CD4-positive, alpha-beta T cell treated with Interleukin-17A for 4 hours (primary cell): Measurements from ENCODE around the gene TNS3.

Source experiments
- DNase-seq: peaks from one replicate; pipeline ENCODE4 v3.0.0-alpha.2; 2020; ENCODE audit warnings: mixed read lengths

Gene TNS3

DNA sequence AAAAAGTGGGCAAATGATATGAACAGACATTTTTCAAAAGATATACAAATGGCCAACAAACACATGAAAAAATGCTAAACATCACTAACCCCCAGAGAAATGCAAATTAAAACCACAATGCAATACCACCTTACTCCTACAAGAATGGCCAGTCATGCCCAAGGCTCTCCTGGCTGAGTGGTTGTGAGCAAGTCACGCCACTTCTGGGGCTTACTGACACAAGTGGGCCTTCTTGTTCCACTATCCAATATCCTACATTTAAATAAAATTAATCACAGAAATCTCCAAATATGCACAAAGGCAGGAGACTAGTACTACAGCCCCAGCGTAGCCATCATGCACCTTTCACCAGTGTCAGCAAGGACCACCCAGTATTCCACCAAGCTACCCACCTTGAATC, 181.9 kb downstream of the TNS3 start:
- DNase-seq: no peak

DNA sequence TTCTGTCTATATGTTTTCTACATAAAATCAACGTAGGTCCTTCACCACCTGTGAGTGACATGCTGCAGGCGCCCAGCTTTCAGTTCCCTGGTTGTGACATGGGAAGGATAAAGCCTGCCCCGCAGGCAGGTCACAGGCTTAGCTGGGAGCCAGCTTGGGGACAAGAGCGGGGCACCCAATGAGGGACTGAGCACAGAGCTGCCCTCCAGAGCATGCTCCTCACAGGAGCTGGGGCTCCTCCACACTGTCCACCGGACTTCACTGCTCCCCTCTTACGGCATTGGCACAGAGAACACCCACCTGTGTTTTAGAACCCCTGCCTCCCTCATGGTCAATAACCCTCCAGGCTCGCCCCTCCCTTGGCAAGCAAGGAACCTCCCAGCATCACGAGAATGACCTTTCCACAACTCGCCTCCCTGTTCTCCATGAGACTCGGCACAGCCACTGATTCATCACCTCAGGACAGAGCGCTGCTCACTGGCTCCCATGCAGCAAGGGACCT, 187.1 kb downstream of the TNS3 start:
- DNase-seq: no peak

DNA sequence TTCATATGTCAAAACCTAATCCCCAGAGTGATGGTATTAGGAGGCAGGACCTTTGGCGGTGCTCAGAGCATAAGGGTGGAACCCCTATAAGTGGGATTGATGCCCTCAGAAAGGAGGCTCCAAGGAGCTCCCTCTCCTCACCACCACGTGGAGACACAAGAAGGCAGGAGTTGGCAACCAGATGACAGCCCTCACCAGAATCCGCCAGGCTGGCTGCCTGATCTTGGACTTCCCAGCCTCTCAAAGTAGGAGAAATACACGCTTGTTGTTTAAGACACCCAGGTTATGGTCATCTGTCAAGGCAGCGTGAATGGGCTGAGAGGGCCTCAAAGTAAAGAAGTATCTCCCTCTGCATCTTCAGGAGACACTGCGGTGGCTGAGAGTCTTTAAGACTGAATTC, 187.7 kb downstream of the TNS3 start:
- no peak for DNase-seq

DNA sequence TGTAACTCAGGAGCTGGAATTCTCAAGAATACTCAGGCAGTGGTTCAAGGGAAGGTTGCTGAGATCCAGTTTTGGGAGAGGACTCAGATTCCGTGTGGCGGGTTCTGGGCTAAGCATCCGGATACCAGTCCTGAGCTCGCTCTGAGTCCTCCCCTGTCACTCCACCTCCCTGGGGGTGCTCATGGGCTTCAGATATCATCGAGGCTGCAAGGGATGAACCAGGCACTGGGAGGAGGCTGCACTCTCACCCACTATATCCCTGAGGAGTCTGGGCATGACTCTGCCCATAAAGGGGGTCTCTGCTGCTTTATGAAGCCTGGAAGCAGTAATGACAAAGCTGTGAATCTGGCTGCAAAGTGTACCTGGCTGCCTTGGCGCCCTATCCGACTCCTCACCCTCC, 188.5 kb downstream of the TNS3 start:
- no peak for DNase-seq

DNA sequence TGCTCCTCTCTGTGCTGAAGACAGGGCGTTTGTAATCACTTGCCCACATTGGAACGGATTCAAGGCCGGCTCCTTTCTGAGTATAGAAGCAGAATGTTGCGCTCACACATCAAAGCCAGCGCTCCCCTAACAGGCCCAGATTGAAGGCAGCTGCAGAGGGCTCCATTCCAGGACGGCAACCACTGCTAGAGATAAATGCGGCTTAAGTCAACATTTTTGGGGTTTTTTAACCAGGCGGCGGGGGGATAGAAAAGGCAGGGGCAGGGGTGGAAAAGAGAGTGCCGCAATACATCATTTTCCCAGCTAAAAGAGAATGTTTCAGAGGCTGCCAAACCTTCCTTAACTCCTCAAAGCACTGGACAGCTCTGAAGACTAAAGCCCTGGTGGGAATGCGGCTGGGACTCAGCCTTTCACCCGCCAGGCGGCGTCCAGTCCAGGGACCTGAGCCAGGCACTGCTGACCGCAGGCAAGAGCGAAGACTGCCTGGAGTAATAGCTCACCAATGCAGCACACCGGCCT, 189.6 kb downstream of the TNS3 start:
- DNase-seq: no peak

DNA sequence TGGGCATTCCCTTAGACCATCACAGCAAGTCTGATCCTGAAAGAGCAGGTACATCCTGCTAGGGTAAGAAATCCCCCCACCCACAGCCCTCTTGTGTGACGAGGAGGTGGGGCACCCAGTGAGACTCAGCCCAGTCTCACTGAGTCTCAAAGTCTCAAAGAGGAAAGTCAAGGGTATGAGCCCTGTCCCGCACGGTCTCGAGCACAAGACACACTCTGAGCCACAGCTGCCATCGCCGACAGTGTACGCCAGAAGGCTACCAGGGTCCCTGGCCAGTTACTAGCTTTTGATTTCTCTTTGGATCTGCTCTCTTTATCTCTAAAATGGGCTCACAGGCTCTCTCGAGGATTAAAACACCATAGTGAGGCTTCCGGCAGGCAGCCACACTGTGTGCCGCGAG, 190.2 kb downstream of the TNS3 start:
- DNase-seq: no peak

DNA sequence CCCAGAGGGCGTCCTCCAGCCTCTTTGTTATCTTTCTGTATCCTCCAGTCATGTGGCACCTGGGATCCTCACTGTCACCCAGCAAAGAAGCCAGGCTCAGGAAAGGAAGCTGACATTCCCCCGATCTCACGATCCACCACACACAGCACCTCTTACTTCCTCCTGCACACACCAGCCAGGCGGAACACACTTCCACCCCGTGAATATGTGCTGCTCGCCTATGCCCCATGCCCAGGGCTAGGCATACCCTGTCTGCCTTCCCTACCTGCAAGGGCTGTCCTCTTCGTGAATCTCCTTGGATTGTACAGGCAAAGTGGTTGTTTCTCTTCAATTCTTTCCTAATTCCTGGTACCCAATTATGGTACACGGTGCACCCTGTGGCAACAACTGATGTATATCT, 191.0 kb downstream of the TNS3 start:
- no peak for DNase-seq

DNA sequence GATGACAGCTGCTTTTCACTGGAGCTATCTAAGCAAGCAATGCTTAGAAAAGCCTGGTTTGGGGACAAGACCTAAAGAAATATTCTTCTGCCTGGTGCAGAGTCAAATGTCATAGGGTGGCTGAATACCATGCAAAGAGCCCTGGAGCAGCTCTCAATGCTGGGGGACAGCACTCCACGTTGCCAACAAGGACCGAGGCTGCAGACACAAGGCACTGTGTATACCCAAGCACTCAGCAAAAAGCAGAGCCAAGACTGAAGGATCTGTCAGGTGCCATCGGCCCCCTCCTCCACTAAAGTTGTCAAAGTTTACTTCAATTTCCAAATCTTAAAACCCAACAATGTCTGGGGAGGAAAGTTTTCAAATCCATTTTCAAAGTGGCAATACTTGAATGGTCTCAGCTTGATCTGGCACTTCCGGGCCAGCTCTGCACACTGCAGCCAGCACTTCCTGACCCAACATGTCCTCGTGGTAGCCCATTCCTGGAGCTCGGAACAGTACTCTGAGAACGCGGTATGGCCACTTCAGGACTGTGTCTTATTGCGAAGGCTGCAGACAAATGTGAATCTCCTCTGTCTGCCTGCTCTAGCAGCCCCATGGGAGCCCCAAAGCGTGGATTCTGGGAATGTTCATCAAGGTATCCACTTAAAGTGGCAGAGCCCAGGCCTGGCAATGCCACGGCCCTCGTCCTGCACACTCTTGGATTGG, 191.8 kb downstream of the TNS3 start:
- no peak for DNase-seq

DNA sequence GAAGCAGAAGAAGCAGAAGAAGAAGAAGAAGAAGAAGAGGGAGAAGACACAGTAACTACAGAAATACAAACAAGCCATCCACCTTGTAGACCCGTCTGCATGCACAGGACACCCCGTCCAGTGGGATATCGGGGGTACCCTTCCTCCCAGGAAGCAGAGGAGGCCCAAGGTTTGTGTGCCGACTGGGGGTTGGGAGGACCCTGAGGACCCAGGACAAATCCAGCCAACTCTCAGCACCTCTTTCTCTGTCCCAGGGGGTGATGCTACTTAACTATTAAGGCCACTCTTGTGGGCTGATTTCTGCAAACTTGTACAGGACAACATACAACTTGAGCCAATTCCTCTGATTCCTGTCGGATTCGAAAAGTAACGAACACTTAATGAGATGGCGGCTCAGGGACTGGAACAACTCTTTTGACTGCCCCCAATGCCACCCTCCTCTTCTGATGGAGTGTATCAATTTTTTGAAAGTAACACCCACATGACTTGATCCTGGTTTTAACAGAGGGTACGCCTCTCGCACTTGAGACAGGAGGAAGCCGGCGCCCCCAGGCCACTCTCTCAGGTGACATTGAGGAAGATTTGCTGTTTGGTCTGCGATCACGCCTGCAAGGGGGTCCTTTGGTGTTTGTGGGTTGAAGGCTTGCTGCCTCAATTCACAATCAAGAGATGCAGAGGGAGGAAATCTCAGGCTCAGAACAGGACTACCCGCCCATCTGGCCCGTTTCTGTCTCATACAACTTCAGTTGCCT, 192.6 kb downstream of the TNS3 start:
- DNase-seq: no peak

DNA sequence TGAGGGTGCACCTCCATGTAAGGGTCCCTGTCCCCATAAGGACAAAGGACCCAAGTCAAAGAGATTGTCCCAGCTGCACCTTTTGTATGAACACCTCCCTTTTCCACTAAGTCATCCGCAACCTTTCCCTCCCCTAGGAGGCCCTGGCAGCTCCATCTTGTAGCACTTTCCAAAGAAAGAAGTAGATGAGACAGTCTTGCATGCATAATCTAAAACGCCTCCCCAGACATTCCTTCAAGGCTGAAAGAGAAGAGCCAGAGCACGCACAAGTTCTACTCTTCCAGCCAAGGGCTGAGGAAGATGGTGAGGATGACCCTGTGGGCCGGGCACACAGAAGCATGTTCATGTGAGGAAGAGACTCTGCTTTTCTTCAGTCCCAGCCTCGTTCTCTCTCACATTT, 194.4 kb downstream of the TNS3 start:
- DNase-seq: no peak

DNA sequence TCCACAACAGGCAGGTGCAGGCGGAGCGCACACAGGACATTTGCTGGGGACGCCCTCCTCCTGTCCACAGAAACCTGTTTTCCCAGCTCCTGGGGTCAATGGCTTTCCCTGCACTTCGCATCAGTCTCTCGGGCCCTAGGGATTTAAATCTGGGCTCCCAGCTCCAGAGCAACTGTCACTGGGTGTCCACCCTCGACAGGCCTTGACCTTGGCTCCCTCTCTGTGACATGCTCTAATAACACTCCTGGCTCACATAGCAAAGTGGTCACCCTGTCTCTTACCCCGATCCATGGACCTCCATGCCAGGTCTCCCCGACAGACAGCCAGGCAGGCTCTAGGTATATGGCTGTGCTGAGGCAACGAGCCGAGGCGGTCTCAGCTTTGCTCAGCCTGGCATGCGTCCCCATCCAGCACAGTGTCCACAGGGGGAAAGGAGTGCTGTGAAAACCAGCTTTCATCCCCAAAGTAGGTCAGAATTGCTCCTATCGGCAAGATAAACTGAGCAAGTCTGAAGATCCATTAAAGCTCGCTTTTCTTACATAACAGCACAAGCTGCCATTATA, 195.6 kb downstream of the TNS3 start:
- no peak for DNase-seq

DNA sequence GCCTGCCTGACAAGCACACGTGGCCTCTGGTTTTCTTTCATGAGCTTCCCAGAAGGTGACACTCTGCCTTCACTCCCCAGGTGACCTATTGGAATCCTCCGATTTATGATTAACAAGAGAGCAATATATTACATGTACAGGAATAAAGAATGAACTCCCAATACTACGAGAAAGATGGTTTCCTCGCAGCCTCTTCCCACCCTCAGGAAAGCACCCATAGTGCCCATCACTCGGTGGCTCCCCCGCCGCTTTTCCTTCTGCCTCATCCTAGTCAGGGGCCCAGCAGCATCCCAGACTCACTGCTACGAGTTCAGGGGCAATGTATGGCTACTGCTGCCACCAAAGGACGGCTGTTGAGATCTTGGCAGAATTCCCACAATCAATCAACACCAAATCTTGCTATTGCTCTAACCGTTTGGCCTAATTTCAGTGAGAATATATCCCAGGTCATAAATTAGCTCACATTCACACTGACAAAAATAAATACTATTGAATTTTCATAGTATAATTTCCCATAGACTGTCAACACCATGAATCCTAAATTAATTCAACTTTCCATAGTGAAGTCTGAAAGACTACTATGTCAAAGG, 196.3 kb downstream of the TNS3 start:
- DNase-seq: no peak

DNA sequence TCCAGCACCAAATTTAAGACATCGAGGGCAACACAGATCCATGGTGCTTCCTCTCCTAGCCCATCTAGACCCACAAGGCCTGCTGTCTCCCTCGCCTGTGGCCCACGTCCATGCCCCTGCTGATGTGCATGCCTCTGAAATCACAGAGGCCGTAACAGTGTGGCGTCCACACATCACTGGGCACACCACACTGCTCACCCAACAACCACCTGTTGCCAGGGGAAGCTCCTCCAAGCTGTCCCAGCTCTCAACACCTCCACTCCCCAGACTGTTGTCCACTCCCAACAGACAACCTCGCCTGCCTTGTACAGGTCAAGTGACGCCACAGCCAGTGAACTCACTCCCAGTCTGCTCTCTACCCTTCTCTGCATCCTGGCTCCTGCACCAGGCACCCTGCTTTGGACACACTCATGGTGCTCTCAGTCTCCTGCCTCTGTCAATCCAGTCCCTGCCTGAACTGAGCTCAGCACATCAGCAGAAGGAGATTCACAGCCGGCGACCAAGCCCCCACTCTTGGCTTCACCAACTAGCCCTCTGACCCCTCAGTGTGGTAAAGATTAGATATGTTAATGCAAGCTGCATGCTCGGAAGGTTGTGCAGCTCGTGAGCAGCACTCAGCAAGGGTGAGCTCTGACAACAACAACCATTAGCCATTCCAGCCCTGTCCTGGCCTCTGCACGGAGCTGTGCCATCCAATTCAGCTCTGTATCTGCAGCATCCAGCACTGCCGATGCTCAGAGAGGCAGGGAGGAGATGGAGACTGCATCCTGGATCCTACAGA, 197.0 kb downstream of the TNS3 start:
- no peak for DNase-seq

DNA sequence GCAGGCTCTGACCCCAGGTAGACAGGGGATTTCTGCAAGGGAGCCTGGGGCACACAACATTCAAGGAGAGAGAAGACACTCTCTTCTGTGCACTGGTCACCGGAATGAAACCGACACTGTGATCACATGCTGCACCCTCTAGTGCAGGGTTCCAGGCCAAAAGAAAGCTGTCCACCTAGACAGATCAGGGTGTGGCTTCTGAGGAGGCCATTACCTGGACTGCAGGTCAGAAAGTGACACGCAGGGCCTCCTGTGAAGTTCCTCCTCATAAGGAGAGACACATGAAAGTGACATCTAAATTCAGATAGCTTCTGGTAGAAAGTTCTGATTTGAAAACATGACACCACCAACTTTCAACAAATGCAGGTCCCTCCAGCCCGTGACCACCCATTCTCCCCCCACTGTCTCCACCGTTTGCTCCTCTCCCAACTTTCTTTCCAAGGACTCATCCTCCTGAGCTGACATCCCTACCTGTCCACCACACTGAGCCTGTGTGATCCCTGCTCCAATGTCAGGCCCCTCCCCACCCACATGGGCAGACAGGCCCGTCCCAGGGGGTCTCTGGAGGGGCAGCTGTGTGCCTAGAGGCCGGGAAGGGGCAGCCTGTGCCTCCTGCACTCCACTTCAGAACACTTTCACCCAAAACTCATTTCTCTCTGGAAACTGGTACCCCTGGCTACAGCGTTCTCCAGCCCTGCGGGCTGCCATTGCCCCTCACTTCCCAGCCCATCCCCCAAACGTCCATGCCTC, 198.0 kb downstream of the TNS3 start:
- no peak for DNase-seq

DNA sequence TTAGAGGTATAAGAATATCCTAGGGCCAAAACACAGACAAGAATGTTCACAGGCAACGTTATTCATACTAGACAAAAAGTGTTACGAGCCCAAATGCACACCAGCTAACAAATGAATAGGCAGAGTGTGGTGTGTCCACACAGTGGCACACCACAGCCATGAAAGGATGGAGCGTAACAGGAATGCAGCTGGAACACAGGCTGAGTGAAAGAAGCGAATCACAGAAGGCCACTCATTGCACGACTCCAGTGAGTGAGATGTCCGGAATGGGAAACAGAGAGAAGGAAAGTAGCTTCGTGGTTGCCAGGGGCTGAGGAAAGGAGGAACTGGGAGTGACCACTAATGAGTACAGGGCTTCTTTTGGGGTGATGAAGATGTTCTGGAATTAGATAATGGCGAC, 198.8 kb downstream of the TNS3 start:
- DNase-seq: no peak

DNA sequence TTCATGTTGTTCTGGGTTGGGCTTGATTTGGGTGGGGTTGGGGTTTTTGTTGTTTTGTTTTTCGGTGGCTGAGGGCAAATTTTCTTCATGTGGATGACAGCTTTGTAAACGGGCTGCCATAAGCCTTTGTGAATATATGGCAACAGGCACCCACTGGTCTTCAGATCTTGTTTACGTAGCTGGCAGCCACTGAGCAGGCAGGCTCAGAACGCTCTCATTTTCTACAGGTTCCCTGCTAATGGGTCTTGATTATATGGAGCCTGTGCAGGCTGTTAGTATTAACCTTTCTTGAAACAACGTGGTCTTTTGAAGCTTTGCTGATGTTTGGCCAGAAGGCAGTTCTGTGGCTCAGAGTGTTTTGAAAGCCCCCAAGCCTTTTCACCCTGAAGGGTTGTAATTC, 199.7 kb downstream of the TNS3 start:
- no peak for DNase-seq

DNA sequence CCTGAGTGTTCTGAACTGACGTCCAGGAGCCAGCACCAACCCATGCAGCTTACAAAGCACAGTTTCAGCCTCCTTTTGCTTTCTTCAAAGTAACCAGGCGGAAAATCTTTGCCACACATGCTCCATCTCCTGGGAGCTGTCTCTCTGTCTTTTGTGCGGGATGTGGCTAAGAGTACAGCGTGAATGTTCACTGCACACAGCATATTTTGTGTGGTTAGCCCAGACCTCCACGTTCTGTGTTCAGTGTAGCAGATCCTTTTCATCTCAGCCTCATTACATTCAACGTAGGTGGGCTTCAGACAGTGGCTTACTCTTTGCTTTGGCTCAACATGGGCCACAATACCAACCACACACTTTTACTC, 200.8 kb downstream of the TNS3 start:
- DNase-seq: no peak

DNA sequence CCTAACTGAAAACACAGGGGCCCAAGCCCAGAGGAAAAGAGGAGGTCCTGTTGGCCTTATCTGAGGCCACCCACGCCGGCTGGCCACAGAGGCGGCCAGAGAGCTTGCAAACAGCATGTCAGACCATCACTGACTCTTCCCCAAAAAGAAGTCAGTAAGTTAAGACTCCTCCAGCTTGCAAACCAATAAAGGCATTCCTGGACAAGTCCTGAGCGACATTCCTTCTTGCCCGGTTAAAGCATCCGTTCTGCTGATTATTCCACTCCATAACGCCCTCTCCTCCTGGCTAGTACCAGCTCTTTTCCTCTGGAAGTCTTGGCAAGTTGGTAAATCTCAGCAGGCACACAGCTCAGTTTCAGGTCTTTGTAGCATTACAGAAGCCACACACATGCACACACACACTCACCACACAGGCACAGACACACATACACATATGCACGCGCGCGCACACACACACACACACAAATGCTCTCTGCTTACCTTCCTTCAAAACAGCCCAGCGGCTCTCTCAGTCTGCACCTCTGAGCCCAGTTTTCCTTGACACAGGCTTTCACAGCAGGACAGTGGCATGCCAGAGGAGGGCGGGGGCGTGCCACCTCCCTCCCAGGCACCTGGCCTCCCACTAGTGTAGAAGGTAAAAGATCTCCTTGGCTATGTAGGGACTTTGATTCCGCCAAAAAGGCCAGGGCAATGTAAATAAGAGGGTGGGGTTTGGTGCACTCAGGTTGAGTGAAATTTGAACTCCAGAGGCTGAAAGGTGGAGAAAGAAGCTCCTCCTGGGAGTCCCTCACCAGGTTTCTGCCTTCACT, 201.4 kb downstream of the TNS3 start:
- DNase-seq: no peak

DNA sequence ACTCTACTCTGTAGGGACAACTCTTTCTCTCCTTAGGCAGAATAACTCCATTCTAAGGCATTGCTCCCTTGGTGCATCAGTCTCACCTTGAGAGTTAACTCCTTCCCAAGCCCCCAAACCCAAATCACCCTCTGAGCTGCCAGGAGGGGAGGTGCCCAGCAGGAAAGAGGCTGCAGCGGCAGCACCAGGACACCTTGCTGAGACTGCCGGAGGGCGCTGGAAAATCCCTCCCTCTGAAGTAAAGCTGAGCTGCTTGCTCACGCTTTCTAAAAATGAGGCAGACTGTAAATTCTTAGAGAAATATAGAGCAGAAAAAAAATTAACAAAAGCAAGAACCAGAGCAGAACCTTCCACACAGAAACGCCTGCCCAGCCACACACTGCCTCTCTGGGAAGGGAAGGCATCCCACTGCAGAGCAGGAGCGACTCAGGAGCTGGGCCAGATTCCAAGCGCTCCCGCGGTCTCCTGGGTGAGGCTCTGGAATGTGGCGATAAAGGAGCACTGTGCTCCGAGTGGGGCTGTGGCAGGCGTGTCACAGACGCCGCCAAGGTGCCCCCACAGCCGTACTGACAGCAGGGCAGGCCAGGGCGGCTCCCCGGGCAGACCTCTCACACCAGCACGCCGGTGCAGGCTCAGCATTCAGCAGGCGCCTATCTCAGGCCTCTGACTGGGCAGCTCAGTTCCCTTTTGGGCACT, 202.1 kb downstream of the TNS3 start:
- DNase-seq: no peak

DNA sequence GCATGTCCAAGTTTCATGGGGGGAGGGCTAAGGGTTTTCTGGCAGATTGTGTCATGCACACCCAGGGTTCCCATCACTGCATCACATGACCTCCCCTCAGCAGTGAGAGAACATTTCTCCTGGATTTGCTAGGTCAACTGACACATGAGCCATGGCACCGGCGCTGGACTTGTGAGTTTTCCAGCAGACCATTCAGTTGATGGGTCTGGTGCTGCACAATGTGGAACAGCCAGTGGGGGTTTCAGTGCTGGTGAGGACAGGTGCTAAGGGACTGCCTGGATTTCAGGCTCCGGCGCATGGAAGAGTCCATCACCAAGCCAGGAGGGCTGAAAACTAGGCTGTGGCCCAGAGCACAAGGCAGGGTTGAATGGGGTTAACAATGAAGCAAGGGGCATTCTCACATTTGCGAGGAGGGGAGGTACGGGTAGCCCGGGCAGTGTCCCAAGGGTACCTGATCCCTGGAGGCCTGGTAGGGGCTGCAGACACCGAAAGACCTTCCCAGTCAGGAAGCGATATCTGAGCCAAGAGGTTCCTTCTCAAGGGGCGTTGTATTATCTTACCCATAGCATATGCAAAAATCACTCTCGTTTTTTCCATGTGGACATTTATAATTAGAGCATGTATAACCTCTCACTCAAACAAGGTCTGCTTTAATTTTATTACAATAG, 203.0 kb downstream of the TNS3 start:
- DNase-seq: no peak
